Caco-2 (cell line): Measurements from ENCODE around the gene HAPSTR1. TPM values are rescaled to one million over a fixed set of nuclear protein-coding genes. Genes with fewer than 3 reads are reported as not detected.
"Not testable (repeated sequence)": the region's sequence is repeated elsewhere in the genome, so short reads cannot be mapped to it uniquely, and the experiment has no call there.

Experiments
- BruUV-seq: library from RNA; stranded (reverse); fragments of 400-500 nt; replicated peaks from 2 replicates; lab custom pipeline; 2021; lab: Mats Ljungman, UMichigan
- CTCF ChIA-PET: fragments of 300-600 bp; sonication (Branson Sonifier 250); formaldehyde crosslinking; loops from one replicate; lab custom pipeline; 2022; ENCODE audit warnings: antibody characterized with exemption; lab: Charles Lee
- POLR2A ChIA-PET: fragments of 300-600 bp; sonication (Branson Sonifier 250); formaldehyde crosslinking; loops from one replicate; lab custom pipeline; 2022; ENCODE audit warnings: antibody characterized with exemption; lab: Charles Lee
- DNase-seq, 2 experiments: peaks; one replicate each; pipeline versions ENCODE4 v3.0.0 to v3.0.0-alpha.2; 2020 to 2022
- H3K27me3 ChIP-seq: replicated peaks from 2 replicates; pipeline ENCODE4 v1.6.0; 2011; ENCODE audit warnings: low read length; ENCODE audit not compliant: control insufficient read depth, insufficient read depth
- H3K36me3 ChIP-seq: 2 replicates; pipeline ENCODE4 v1.5.1; 2011; ENCODE audit warnings: low read length; ENCODE audit not compliant: control insufficient read depth, insufficient read depth
- H3K4me1 ChIP-seq: fragments of 250-450 bp; sonication (Bioruptor Pico); 2 replicates; pipeline ENCODE4 v1.5.1; 2020; ENCODE audit warnings: mild to moderate bottlenecking
- H3K4me3 ChIP-seq: 2 replicates; pipeline ENCODE4 v1.5.1; 2011; ENCODE audit warnings: low read depth, mild to moderate bottlenecking, control low read depth, low read length
- H3K9me3 ChIP-seq: fragments of 250-450 bp; sonication (Bioruptor Pico); 2 replicates; pipeline ENCODE4 v1.5.1; 2020; ENCODE audit warnings: mild to moderate bottlenecking, moderate library complexity
- H3K27ac Mint-ChIP-seq: one replicate; pipeline ENCODE4 v1.8.0; 2022; ENCODE audit warnings: mixed read lengths; ENCODE audit not compliant: unreplicated experiment
- H3K27me3 Mint-ChIP-seq: one replicate; pipeline ENCODE4 v1.8.0; 2022; ENCODE audit warnings: mixed read lengths; ENCODE audit not compliant: insufficient read depth, unreplicated experiment
- H3K36me3 Mint-ChIP-seq: one replicate; pipeline ENCODE4 v1.8.0; 2022; ENCODE audit warnings: mild to moderate bottlenecking, mixed read lengths; ENCODE audit not compliant: insufficient read depth, unreplicated experiment
- H3K4me1 Mint-ChIP-seq: one replicate; pipeline ENCODE4 v1.8.0; 2022; ENCODE audit warnings: low read depth, mixed read lengths; ENCODE audit not compliant: unreplicated experiment
- H3K4me3 Mint-ChIP-seq: one replicate; pipeline ENCODE4 v1.8.0; 2022; ENCODE audit warnings: mild to moderate bottlenecking, moderate library complexity, mixed read lengths; ENCODE audit not compliant: unreplicated experiment
- H3K9me3 Mint-ChIP-seq: one replicate; pipeline ENCODE4 v1.8.0; 2022; ENCODE audit warnings: mixed read lengths; ENCODE audit not compliant: unreplicated experiment
- intact Hi-C: fragments of 100-400 bp; cut with micrococcal nuclease; formaldehyde crosslinking; loops from one replicate; pipeline ENCODE4 v1.10.0; 2022; ENCODE audit not compliant: unreplicated experiment
- total RNA-seq: library from RNA; stranded (reverse); gene quantifications from 2 replicates; pipeline ENCODE4 v1.2.3, GENCODE V29; 2022
- TF ChIP-seq, protein P1 (sequence below), 2 experiments: fragments of 200-600 bp in 1 of 2; IDR thresholded peaks; 1 replicate in 1 of 2; 2 replicates in 1 of 2; pipeline versions ENCODE4 v1.5.1 to v1.8.0; 2011 to 2022; ENCODE audit warnings: antibody characterized with exemption in 1 of 2, control low read depth in 1 of 2, inconsistent platforms in 1 of 2, low read depth in 1 of 2, low read length in 1 of 2, mild to moderate bottlenecking in 1 of 2, moderate library complexity in 1 of 2; ENCODE audit not compliant: insufficient read depth in 1 of 2, severe bottlenecking in 1 of 2, unreplicated experiment in 1 of 2

HAPSTR1 gene
- total RNA-seq, 1 experiment from 2014 or later = 47.1 TPM

DNA sequence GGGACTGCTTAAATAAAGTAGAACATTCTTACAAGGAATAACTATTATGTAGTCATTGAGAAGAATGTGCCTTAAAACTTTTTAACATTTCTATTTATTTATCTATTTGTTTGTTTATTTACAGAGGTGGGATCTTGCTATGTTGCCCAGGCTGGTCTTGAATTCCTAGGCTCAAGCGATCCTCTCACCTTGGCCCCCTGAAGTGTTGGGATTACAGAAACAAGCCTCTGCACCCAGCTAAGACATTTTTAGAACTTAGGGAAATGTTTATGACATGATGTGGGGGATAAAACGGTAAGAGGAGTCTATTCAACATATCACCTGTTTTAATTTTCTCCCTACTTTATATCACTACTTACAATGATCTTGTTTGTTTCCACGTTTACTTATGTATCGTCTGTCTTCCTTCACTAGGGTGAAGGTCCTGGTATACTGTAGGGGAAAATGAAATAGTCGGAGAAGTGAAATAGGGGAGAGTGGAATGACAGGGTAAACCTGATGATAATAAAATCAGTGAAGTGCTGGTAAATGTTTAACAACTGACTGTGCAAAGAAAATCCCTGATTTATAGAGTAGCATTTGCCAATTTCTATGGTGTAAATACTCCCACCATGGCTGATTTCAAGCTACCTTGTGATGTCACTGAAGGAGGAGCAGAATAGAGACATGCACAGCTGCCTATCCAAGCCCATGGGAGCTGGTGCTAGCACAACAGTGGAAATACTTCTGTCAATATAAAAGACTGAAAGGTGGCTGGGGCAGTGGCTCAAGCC, 16.0 kb upstream of the HAPSTR1 start:
- peaks cover 5% of the 10 kb centered on the region for H3K36me3 Mint-ChIP-seq
- 0 out of 2 replicates have a peak, but pooled peaks cover 9% of the 10 kb centered on the region for H3K4me1 ChIP-seq
- no peak overlapping the region for H3K4me3 ChIP-seq
- TF ChIP-seq, protein P1, sequence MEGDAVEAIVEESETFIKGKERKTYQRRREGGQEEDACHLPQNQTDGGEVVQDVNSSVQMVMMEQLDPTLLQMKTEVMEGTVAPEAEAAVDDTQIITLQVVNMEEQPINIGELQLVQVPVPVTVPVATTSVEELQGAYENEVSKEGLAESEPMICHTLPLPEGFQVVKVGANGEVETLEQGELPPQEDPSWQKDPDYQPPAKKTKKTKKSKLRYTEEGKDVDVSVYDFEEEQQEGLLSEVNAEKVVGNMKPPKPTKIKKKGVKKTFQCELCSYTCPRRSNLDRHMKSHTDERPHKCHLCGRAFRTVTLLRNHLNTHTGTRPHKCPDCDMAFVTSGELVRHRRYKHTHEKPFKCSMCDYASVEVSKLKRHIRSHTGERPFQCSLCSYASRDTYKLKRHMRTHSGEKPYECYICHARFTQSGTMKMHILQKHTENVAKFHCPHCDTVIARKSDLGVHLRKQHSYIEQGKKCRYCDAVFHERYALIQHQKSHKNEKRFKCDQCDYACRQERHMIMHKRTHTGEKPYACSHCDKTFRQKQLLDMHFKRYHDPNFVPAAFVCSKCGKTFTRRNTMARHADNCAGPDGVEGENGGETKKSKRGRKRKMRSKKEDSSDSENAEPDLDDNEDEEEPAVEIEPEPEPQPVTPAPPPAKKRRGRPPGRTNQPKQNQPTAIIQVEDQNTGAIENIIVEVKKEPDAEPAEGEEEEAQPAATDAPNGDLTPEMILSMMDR (IDR thresholded peaks at IDR 0.05; ENCODE audit: insufficient read depth in 1 of 2, low read depth in 1 of 2, low read length in 1 of 2, severe bottlenecking in 1 of 2, unreplicated experiment in 1 of 2) = no peak
- no peaks in the 10 kb centered on the region for H3K9me3 ChIP-seq
- no peak overlapping the region for H3K27ac Mint-ChIP-seq
- H3K27me3 ChIP-seq = no peaks in the 10 kb centered on the region
- intact Hi-C loops = no loop called here
- H3K9me3 Mint-ChIP-seq = peaks cover 11% of the 10 kb centered on the region
- POLR2A ChIA-PET = no interaction called here
- CTCF ChIA-PET = no interaction called here
- no peak for DNase-seq
- H3K4me3 Mint-ChIP-seq = no peak overlapping the region
- H3K4me1 Mint-ChIP-seq = peaks cover 16% of the 10 kb centered on the region
- no TSS peak for BruUV-seq
- H3K27me3 Mint-ChIP-seq = peaks cover 3% of the 10 kb centered on the region
- H3K36me3 ChIP-seq = no peaks in the 10 kb centered on the region

DNA sequence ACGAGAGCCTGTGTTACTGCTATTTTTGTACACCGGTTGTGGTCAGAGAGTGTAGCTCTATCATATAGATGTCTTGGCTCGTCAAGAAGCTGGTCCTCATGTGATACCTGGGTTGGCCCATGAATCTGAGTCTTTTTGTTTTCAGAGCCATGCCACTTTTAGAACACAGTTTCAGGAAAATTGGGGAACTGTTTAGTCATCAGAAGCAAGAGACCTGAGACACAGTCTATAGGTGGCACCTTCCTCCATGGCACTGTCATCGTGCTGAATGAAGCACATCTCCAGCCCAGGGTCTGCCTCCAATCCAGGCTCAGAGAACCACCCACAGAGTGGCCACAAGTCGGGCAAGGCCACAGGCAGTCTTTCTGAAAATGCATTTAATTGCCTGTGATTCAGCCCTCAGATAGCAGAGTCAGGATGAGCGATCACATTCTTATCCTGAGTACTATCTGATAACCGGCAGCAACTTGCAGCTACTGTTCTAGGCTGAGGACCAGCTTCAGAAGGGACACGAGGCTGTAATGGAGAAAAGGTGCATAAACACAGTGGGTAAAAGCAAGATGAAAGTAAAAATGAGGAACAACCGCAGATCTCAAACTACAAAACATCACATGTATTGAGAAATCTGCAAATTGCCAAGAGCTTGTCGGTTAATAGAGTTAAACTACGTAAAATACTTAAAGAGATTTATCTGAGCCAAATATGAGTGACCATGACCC, 14.2 kb upstream of the HAPSTR1 start:
- H3K4me3 Mint-ChIP-seq = no peak overlapping the region
- H3K9me3 Mint-ChIP-seq = peaks cover 11% of the 10 kb centered on the region
- no peak overlapping the region for H3K27ac Mint-ChIP-seq
- CTCF ChIA-PET = interaction anchor here (0.6 kb wide), 1 partner anchor 871 kb away, joined by 4 read pairs; no protein-coding TSS in a partner anchor
- BruUV-seq = no TSS peak
- DNase-seq = no peak
- peaks cover 16% of the 10 kb centered on the region for H3K4me1 Mint-ChIP-seq
- intact Hi-C loops = no loop called here
- H3K36me3 Mint-ChIP-seq = peaks cover 5% of the 10 kb centered on the region
- H3K27me3 Mint-ChIP-seq = peaks cover 3% of the 10 kb centered on the region
- Histone ChIP-seq H3K9me3 (no peaks in the 10 kb centered on the region), H3K4me3 (no peak overlapping the region), H3K4me1 (0 out of 2 replicates have a peak, but pooled peaks cover 9% of the 10 kb centered on the region), H3K36me3 (no peaks in the 10 kb centered on the region), H3K27me3 (no peaks in the 10 kb centered on the region)
- TF ChIP-seq, protein P1 (IDR thresholded peaks at IDR 0.05; ENCODE audit: insufficient read depth in 1 of 2, low read depth in 1 of 2, low read length in 1 of 2, severe bottlenecking in 1 of 2, unreplicated experiment in 1 of 2) = no peak
- POLR2A ChIA-PET = interaction anchor here (2.3 kb wide), 1 partner anchor 14 kb away, joined by 12 read pairs; the partner anchor contains the start of gene HAPSTR1

DNA sequence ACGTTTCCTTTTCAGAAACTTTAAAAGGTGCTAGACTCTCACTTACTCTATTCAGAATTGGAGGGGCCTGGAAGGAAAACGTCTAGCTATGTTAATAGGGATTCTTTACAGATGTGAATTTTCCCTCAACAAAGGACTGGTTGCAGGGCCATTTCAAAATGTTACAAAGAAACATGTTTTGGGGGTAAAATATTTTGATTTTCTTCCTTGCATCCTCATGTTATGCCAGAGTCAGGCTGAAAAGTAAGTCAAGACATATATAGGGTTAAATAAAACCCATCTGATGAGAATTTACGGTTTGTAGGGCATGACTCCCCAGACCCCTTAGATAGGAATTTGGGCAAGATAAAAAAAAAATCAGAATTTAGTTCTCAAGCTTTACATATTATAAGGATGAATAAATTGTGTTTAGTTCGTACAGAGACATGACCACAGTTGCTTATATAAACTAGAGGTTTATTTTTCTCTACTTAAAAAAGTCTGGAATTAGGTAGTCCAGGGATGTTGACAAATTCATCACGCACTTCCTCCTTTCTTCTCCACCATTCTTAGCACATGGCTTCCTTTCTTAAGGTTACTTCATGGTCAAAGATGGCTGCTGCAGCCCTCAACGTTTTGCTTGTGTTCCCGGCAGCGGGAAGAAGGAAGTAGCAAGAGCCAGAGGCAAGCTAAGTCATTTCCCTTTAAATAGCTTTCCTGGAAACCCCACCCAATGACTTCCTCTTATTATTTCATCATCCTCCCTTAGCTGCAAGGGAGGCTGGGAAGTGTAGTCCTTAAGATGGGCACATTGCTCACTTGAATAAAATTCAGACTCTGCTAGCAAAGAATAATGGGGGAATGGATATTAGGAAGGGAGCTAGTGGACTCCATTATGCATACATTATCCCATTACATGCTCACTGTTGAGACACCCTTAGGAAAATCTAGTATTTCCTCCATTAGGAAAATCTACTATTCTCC, 12.7 kb upstream of the HAPSTR1 start:
- H3K36me3 ChIP-seq, CTCF ChIA-PET, intact Hi-C loops, H3K27ac Mint-ChIP-seq, H3K27me3 Mint-ChIP-seq, H3K27me3 ChIP-seq, H3K4me3 ChIP-seq, H3K4me1 ChIP-seq, H3K4me3 Mint-ChIP-seq, H3K36me3 Mint-ChIP-seq, H3K9me3 ChIP-seq: not testable (repeated sequence)
- TSS peak; percentile 69 for BruUV-seq
- H3K9me3 Mint-ChIP-seq = peaks cover 11% of the 10 kb centered on the region
- DNase-seq = peak; percentile 45 to 60
- POLR2A ChIA-PET = interaction anchor here (2.3 kb wide), 1 partner anchor 12 kb away, joined by 12 read pairs; the partner anchor contains the start of gene HAPSTR1
- peaks cover 16% of the 10 kb centered on the region for H3K4me1 Mint-ChIP-seq
